Measurements from ENCODE around the gene ABCA4.

Gene ABCA4

DNA sequence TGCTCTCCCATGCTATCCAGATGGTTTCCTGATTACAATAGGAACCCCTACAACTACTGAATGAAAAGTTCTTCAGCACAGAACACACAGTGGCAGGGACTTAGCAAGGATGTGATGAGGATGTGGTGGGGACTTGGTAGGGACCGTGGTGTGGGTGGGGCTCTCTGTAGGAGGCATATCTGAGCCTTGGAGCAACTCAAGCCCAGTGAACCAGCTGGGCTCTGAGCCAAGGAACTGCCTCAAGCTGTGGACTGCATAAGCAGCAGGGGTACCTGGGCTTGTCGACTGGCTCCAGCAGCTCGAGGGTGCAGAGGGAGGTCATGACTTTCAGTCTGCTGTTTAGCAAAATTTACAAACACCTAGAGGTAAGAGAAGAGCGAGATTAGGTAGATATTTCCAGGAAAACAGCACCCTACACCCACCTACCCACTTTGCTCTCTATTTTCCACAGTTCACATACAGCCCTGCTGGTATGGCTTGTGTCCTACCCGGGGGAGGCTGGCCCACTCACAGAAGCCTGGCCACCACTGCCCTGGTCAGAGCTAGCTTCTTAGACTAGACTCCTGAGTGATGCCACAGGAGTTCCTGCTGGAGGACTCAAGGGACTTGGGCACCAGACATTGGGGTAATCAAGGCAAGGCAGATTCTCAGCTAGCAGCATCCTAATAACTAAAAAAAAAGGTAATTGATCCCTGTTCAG is 125.0 kb downstream of the ABCA4 start:
- no peak for TF ChIP-seq ZNF837 (tag by site-specific recombination; IDR thresholded peaks at IDR 0.05)
- no peak for TF ChIP-seq ZNF670 (tag by site-specific recombination; IDR thresholded peaks at IDR 0.05; ENCODE audit: low read depth)
- TF ChIP-seq, protein P1, sequence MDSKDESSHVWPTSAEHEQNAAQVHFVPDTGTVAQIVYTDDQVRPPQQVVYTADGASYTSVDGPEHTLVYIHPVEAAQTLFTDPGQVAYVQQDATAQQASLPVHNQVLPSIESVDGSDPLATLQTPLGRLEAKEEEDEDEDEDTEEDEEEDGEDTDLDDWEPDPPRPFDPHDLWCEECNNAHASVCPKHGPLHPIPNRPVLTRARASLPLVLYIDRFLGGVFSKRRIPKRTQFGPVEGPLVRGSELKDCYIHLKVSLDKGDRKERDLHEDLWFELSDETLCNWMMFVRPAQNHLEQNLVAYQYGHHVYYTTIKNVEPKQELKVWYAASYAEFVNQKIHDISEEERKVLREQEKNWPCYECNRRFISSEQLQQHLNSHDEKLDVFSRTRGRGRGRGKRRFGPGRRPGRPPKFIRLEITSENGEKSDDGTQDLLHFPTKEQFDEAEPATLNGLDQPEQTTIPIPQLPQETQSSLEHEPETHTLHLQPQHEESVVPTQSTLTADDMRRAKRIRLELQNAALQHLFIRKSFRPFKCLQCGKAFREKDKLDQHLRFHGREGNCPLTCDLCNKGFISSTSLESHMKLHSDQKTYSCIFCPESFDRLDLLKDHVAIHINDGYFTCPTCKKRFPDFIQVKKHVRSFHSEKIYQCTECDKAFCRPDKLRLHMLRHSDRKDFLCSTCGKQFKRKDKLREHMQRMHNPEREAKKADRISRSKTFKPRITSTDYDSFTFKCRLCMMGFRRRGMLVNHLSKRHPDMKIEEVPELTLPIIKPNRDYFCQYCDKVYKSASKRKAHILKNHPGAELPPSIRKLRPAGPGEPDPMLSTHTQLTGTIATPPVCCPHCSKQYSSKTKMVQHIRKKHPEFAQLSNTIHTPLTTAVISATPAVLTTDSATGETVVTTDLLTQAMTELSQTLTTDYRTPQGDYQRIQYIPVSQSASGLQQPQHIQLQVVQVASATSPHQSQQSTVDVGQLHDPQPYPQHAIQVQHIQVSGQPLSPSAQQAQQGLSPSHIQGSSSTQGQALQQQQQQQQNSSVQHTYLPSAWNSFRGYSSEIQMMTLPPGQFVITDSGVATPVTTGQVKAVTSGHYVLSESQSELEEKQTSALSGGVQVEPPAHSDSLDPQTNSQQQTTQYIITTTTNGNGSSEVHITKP (tag by site-specific recombination; IDR thresholded peaks at IDR 0.05), result peak; percentile 85
- TF ChIP-seq GLIS1 (tag by site-specific recombination; IDR thresholded peaks at IDR 0.05), result peak; percentile 88
- no peak for TF ChIP-seq ZBTB1 (tag by site-specific recombination; IDR thresholded peaks at IDR 0.05)
- TF ChIP-seq, protein P2, sequence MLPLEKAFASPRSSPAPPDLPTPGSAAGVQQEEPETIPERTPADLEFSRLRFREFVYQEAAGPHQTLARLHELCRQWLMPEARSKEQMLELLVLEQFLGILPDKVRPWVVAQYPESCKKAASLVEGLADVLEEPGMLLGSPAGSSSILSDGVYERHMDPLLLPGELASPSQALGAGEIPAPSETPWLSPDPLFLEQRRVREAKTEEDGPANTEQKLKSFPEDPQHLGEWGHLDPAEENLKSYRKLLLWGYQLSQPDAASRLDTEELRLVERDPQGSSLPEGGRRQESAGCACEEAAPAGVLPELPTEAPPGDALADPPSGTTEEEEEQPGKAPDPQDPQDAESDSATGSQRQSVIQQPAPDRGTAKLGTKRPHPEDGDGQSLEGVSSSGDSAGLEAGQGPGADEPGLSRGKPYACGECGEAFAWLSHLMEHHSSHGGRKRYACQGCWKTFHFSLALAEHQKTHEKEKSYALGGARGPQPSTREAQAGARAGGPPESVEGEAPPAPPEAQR (tag by site-specific recombination; IDR thresholded peaks at IDR 0.05), result no peak
- TF ChIP-seq KLF7 (tag by site-specific recombination; IDR thresholded peaks at IDR 0.05; ENCODE audit: borderline replicate concordance), result no peak
- TF ChIP-seq ZNF645 (tag by site-specific recombination; IDR thresholded peaks at IDR 0.05), result no peak
- peak; percentile 58 for TF ChIP-seq ZNF600 (tag by site-specific recombination; IDR thresholded peaks at IDR 0.05)
- no peak for TF ChIP-seq ZNF658 (tag by site-specific recombination; IDR thresholded peaks at IDR 0.05)
- no peak for TF ChIP-seq TCF7L2 (IDR thresholded peaks at IDR 0.05; ENCODE audit: borderline replicate concordance, low read depth, low read length)
- TF ChIP-seq KLF17 (tag by site-specific recombination; IDR thresholded peaks at IDR 0.05), result no peak
- TF ChIP-seq, protein P3, sequence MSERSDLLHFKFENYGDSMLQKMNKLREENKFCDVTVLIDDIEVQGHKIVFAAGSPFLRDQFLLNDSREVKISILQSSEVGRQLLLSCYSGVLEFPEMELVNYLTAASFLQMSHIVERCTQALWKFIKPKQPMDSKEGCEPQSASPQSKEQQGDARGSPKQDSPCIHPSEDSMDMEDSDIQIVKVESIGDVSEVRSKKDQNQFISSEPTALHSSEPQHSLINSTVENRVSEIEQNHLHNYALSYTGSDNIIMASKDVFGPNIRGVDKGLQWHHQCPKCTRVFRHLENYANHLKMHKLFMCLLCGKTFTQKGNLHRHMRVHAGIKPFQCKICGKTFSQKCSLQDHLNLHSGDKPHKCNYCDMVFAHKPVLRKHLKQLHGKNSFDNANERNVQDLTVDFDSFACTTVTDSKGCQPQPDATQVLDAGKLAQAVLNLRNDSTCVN (tag by site-specific recombination; optimal IDR thresholded peaks at IDR 0.05), result no peak
- TF ChIP-seq ZNF544 (tag by site-specific recombination; IDR thresholded peaks at IDR 0.05), result no peak
- no peak for TF ChIP-seq ZNF302 (tag by site-specific recombination; IDR thresholded peaks at IDR 0.05; ENCODE audit: low read depth)
- no peak for TF ChIP-seq ZNF664 (tag by site-specific recombination; IDR thresholded peaks at IDR 0.05)
- TF ChIP-seq MEIS1 (CRISPR knock-in tag; IDR thresholded peaks at IDR 0.05; ENCODE audit: borderline replicate concordance), result no peak
- no peak for TF ChIP-seq ZNF121 (tag by site-specific recombination; IDR thresholded peaks at IDR 0.05)
- TF ChIP-seq ZFHX2 (tag by site-specific recombination; conservative IDR thresholded peaks at IDR 0.05), result peak; percentile 78
- TF ChIP-seq ZIC2 (tag by site-specific recombination; IDR thresholded peaks at IDR 0.05), result peak; percentile 82
- TF ChIP-seq KLF16 (tag by site-specific recombination; IDR thresholded peaks at IDR 0.05), result no peak
- TF ChIP-seq ZBTB48 (tag by site-specific recombination; IDR thresholded peaks at IDR 0.05), result peak; percentile 38; the same call in 1 of the 2 replicates
- peak; percentile 81 for TF ChIP-seq EGR2 (tag by site-specific recombination; IDR thresholded peaks at IDR 0.05; ENCODE audit: low read depth)
- TF ChIP-seq, protein P4, sequence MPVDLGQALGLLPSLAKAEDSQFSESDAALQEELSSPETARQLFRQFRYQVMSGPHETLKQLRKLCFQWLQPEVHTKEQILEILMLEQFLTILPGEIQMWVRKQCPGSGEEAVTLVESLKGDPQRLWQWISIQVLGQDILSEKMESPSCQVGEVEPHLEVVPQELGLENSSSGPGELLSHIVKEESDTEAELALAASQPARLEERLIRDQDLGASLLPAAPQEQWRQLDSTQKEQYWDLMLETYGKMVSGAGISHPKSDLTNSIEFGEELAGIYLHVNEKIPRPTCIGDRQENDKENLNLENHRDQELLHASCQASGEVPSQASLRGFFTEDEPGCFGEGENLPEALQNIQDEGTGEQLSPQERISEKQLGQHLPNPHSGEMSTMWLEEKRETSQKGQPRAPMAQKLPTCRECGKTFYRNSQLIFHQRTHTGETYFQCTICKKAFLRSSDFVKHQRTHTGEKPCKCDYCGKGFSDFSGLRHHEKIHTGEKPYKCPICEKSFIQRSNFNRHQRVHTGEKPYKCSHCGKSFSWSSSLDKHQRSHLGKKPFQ (tag by site-specific recombination; IDR thresholded peaks at IDR 0.05), result no peak
- no peak for TF ChIP-seq ZNF248 (tag by site-specific recombination; IDR thresholded peaks at IDR 0.05)
- Histone ChIP-seq H3K27ac (ENCODE audit: extremely low read depth, low read depth, low read length) (no peak overlapping the region), H3K36me3 (ENCODE audit: control insufficient read depth in 2 of 2, insufficient read depth in 1 of 2, low read length in 2 of 2) (no peaks in the 10 kb centered on the region), H3K9me3 (ENCODE audit: control insufficient read depth, insufficient read depth, low read depth, low read length) (no peaks in the 10 kb centered on the region), H3K4me3 (ENCODE audit: low read depth, low read length) (no peak overlapping the region), H3K4me1 (ENCODE audit: control insufficient read depth, insufficient read depth, low read length) (no peaks in the 10 kb centered on the region)
- CTCF ChIA-PET, result interaction anchor here (1.0 to 1.2 kb wide), 2 partner anchors 30 to 88 kb away, joined by 3 to 5 read pairs; no protein-coding TSS in a partner anchor
- POLR2A ChIA-PET, result no interaction called here

Data from HEK293 (cell line).